CD4-positive, alpha-beta T cell treated with Interferon alpha-2 for 1 hour (primary cell): ENCODE results near the gene SRGAP2C.
"Not testable (repeated sequence)": the region's sequence is repeated elsewhere in the genome, so short reads cannot be mapped to it uniquely, and the experiment has no call there.

Experiments
- DNase-seq, 2 donors: peaks; one replicate each; pipeline ENCODE4 v3.0.0-alpha.2; 2020 to 2022

SRGAP2C gene

DNA sequence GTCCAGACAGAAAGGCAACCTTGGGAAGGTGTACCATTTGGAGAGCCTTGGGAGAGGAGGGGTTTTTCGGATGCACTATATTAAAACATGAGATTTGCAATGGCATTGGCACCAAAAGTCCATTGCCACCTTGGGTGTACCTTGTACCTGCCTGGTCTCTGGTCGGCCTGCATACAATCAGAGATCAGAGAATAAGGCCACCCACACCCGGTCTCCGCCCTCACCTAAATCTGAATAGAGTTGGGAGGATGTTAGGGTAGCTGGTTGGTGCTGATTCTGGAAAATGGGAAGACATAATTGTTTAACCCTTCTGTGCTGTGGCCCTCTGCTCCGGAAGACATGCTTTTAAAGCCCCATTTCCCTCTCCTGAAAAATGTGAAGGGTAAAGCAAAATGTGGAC lies 3.1 kb downstream of the SRGAP2C start:
- not testable (repeated sequence) for DNase-seq

- DNase-seq, result not testable (repeated sequence)
Observed at GRCh38 chr1:121192512-121192911, 7.7 kb downstream of the SRGAP2C start.

DNA sequence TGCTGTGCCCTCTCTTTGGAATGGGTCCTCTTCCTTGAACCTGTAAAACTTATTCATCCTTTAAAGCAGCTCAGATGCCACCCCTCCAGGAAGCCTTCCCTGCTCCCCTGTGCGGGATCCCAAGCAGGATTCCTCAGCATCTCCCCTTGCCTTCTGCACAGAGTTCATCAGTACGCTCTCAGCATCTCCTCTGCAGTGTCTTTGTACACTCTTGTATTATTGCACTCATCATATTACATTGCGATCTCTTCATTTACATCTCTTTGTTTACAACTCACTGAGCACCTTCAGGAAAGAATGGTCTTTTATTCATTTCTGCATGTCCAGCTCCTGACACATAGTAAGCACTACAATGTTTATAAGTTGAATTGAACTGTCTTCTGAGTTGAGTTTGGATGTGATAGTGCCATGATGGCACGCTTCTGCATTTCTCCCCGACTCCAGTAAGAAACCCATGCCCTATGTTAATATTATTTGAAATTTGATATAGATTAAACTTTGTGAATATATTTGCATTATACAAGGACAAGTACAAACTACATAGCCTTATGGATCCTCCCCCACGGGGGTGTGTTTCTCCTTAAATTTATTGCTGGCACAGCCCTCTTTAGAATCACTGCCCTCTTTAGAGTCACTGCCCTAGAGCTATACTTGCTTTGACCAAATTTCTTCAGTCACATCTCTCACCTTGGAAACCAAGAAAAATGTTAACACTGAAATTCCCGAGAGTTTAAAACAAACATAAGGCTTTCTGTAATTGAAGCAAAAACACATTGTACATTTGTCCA lies 12.5 kb downstream of the SRGAP2C start:
- not testable (repeated sequence) for DNase-seq

GRCh38 chr1:121199763-121200162 lies 15.0 kb downstream of the SRGAP2C start:
- not testable (repeated sequence) for DNase-seq

DNA sequence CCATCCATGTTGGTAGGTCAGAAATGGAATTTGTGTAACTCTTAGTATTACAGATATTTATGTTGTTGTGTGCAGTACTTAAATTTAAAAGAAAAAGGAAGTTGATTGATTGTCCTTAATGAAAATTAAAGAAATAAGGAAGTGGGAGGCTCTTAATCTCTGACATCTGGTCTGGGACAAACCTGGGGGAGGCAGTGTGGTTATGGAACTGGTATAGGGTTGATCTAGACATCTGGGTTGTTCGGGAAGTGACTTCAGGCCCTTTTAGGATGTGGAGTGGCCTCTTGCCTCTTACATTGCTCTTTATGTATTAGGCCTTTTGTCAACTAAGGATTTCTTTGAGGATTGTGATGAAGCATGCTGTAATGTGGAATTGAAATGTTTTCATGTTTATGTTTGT lies 15.5 kb downstream of the SRGAP2C start:
- DNase-seq, result not testable (repeated sequence)

- DNase-seq, result not testable (repeated sequence)
Observed at GRCh38 chr1:121200985-121201981, 16.5 kb downstream of the SRGAP2C start.

- DNase-seq, result not testable (repeated sequence)
Observed at GRCh38 chr1:121202986-121203385, 18.2 kb downstream of the SRGAP2C start.

DNA sequence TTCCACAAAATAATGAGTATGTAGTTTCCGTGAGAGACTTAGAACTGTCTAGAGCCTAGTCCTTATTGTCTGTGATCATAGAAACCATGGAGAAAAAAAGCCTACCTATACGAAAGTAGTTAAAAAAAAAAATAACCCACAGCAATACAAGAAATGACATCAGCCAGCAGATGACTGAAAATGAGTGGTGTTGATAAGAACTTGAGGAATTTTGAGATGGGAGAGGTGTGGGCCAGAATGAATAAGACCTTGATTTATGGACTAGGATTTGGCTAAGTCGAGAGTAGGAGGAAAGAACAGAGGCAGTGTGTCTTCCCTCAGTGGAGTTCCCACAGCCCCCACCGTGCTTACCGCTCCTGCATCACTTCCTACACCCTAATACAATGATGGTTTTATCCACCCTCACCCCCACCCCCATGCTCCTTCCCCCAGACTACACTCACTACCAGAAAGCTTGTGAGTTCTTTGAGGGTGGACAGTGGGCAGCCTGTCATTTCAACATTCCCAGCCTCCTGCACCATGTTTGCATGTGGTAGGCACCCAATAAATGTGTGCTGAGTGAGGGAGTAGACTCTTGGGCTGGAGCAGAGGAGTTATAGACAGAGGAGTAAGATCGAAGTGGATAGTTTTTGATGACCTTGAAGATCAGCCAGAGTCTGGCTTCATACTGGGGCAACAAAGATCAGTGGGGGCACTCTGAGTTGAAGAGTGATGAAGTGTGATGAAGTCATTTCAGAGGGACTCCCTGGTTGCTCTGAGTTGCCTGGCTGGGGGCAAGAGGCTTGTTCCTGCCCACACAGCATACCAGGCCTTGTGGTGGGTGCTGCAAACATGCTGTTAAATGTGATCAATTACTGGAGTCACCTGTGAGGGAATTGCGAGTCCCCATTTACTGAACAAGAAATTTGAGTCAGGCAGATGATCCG lies 21.3 kb downstream of the SRGAP2C start:
- not testable (repeated sequence) for DNase-seq

- DNase-seq, result not testable (repeated sequence)
Observed at GRCh38 chr1:121207328-121207727, 22.6 kb downstream of the SRGAP2C start.

- DNase-seq, result not testable (repeated sequence)
Observed at GRCh38 chr1:121208375-121208774, 23.6 kb downstream of the SRGAP2C start.

DNA sequence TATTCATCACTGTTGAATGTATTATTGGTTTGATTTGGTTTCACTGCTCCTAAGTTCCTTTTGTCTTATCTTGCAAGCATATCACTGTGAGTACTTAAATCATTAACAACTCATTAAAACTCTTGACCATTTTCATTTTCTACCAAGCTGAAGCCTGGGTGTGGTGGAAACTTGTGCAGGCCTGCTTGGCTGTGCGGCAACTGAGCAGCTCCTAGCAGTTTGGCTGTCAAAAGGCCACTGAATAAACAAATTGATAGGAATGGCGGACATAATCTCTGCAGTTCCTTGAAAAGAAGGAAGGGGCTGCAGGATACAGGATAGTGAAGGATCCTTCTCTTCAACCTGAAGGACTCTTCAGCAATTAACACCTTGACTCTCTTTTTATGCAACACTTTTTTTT lies 26.0 kb downstream of the SRGAP2C start:
- DNase-seq, result not testable (repeated sequence)

GRCh38 chr1:121213491-121213890 lies 28.7 kb downstream of the SRGAP2C start:
- not testable (repeated sequence) for DNase-seq

DNA sequence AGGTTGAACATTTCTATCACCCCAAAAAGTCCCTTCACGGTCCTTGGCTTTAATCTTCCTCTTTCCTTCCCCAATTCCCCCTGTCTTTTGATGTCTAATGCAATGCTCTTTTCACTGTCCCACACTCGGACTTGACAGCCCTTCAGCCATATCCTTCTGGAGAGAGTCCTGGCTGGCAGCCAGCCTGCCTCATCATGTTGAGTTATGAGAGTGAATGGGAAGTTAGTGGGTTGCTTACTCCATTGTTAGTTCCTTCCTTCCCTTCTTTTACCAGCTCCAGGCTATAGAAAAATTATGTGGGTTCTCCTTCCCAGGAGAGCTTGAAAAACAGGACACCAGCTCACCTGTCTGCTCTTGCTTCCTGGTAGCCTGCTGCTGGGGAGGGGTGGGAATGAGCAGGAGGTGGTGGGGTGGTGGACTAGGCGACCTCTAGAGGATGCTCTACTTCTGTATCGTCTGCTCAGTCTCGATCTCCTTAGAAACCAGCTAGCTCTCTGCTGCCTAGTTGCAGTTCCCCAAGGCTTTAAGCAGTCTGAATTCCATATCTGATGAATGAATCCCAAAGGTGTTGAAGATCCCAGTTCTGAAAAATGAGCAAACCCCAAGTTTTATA lies 29.9 kb downstream of the SRGAP2C start:
- not testable (repeated sequence) for DNase-seq

DNA sequence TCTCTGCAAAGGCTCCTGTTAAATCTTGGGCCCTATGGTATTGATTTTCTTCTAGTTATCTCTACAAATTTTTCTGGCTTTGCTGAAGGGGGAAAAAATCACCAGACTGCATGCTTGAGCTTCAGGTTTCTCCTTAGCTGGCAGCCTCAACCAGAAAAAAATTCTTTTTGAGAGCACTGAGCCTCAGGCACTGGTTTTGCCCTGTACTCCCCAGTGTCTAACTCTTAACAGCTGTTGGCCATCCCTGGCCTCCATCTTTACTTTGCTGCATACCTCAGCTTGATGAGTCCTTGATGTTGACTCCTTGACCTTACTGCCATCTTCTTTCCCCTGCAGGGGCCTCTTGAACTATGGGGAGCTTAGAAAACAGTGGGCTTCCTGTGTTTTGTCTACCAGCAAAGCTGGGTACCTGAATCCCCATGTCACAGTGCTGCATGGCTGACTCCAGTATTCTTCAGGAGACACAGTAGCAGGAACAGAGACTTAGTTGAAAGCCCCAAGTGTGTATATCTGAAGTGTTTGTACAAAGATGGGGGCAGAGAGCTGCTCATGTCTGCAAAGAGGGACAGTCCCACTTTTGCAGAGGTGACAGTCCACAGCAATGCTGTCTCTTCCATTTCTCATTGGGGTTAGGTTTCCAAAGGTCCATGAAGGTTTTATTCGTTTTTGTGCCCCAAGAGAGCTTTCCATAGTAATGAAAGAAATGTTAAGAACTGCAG lies 31.1 kb downstream of the SRGAP2C start:
- not testable (repeated sequence) for DNase-seq

DNA sequence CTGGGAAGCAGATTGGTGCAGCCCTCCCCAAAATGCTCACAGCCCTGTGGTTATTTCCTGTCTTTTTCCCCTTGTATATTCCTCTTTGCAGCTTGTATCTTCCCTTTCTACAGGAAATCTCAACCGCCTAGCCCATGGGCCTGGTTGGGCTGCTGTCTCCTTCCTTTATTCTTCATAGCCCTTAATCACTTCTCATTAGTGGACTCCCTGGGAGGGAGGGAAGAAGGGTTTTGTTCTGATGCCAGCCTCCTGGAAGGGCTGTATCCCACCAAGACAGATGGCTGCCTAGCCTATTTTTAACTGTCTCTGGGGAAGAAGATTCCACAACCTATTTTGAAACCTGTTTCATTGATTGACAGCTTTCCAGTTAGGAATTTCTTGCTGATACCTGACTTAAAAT lies 31.9 kb downstream of the SRGAP2C start:
- not testable (repeated sequence) for DNase-seq

- not testable (repeated sequence) for DNase-seq
Observed at GRCh38 chr1:121221770-121222169, 37.0 kb downstream of the SRGAP2C start.

DNA sequence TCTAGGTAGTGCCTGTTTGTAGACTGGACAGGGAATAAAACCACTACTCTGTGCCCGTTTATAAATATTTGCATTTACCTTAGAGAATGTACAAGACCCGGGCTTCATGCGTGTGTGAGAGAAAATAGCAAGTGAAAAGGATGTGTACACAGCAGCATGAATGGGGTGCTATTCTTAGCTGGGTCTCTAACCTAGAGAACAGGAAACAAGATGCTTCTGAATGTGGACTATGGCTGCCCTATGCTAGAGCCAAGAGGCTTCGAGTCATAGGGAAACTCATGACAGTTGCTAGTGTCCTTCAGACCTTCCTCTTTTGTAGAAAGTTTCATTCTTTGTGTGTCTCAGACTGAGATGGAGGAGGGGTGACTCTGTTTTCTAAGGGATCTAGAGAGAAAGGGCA lies 39.9 kb downstream of the SRGAP2C start:
- not testable (repeated sequence) for DNase-seq

DNA sequence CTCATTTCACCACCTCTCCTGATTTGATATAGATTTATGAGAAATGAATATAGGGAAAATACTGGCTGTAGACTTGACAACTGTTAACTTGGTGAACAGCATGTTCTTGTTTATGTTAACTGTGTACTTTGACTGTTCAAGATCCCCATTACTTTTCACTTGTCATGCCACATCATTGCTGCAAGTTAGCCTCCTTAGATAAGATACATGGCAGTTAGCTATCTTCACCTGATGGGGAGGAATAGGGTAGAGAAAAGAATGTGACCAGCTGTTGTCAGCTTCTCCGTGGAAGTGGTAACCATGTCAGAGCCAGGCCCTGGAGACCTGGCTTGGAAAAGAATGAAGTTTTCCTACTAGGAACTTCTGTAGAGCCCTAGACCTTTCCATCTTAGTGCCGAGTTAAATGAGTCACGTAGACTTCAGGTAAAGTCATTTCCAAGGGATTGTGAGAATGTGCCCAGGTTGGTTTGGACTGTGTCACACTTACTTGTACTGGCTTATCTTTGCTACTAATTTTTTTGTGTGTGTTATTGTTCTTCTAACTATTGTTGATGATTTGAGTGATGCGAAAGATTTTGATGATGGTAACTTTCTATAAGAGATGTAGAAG lies 41.6 kb downstream of the SRGAP2C start:
- not testable (repeated sequence) for DNase-seq

DNA sequence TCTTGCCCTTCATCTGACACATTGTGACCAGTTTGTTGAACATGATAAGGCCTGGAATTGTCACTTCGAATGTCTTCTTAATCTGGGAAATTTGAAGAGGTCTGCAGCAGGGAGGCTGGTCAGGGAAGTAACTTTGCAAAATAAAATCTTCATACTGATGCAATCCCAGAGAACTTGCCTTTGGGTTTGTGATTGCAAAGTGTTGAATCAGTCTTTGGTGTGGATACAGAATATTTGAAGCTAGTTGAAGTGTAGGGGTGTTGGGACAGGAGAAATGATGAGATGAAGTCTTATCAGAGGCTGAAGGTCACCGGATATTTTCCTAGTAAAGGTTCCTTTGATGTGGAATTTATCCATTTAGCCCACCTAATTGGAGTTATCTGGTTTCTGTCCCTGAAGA lies 42.1 kb downstream of the SRGAP2C start:
- DNase-seq, result not testable (repeated sequence)

DNA sequence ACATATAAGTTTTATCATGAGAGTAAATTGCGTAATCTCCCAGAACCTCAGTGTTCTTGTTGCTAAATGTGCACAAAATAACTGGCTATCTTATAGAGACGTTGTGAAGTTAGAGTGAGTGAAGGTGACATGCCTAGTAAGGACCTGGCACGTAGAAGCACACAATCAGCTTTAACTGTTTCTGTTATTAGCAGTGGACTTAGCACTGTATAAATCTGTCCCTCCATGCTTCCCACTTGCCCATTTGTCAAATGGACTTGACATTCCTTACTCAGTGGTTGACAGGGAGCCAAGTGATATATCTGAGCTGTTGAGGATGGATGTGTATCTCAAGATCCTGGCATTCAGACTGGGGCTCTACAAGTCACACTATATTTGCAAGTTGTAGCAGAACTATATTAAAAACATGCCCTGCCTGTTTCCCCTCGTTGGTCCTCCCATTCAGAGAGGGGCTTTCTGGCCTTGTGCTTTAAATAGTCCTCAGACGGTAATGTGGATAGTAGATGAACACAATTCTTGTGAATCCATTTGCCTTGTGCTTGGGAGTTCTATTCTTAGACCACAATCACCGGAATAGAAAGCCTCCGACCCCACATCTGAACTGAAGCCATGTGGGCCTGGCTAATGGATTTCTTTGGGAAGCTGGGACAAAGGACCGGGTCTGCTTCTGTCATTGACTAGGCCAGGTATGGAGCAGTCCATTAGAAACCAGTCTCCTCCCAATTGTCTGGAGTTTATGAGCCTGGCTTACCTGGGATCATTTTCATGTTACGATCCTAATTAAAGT lies 43.0 kb downstream of the SRGAP2C start:
- DNase-seq, result not testable (repeated sequence)
